Mucosa of descending colon (tissue), 3 donors: Measurements from ENCODE around the gene RBP4. TPM values are rescaled to one million over a fixed set of nuclear protein-coding genes. Genes with fewer than 3 reads are reported as not detected.

Experiments used
- ATAC-seq: fragments of 200-7000 bp; cut with Tn5 transposase; one replicate; pipeline ENCODE4 v1.9.1; 2020; ENCODE audit warnings: mild to moderate bottlenecking, moderate library complexity
- DNase-seq, 3 donors: peaks; one replicate each; pipeline ENCODE4 v3.0.0-alpha.2; 2020
- H3K36me3 ChIP-seq: fragments of 200-600 bp; one replicate; pipeline ENCODE4 v1.8.0; 2021; ENCODE audit warnings: low read depth, mild to moderate bottlenecking
- H3K4me1 ChIP-seq: fragments of 200-600 bp; one replicate; pipeline ENCODE4 v1.8.0; 2021; ENCODE audit warnings: low read depth, mild to moderate bottlenecking
- H3K4me3 ChIP-seq: fragments of 200-600 bp; one replicate; pipeline ENCODE4 v1.8.0; 2021; ENCODE audit warnings: mild to moderate bottlenecking
- H3K9me3 ChIP-seq: fragments of 200-600 bp; one replicate; pipeline ENCODE4 v1.8.0; 2021; ENCODE audit warnings: mild to moderate bottlenecking
- intact Hi-C, 2 donors: fragments of 100-400 bp; cut with DNase I in 1 of 2; cut with micrococcal nuclease in 1 of 2; formaldehyde crosslinking; loops; one replicate each; pipeline versions ENCODE4 v1.11.0 to v1.11.1; 2022; cut with DNase I, micrococcal nuclease
- total RNA-seq, 3 donors: library from RNA; stranded (reverse); fragmentation: NEBNext Ultra II Directional in 2 of 3; extraction: Animal tissue kit (Norgen Biotek cat#: 25700) in 2 of 3; gene quantifications; one replicate each; pipeline versions ENCODE4 v1.2.1 to v1.2.4, GENCODE V29; 2021 to 2023
- TF ChIP-seq, protein P1 (sequence below): fragments of 200-600 bp; IDR thresholded peaks from one replicate; pipeline ENCODE4 v1.8.0; 2022; ENCODE audit warnings: antibody characterized with exemption, mild to moderate bottlenecking
- donor health status: DM: no; HTN: no; CAD: no; lungs with moderate emphysema.
- donor health status: DM: no; HTN: no; CAD: no.
- donor health status: DM: no; HTN: yes; CAD: no.

RBP4 gene
- total RNA-seq, 3 donors from 2014 or later: 5.2 to 7.0 (median 6.6) TPM

DNA sequence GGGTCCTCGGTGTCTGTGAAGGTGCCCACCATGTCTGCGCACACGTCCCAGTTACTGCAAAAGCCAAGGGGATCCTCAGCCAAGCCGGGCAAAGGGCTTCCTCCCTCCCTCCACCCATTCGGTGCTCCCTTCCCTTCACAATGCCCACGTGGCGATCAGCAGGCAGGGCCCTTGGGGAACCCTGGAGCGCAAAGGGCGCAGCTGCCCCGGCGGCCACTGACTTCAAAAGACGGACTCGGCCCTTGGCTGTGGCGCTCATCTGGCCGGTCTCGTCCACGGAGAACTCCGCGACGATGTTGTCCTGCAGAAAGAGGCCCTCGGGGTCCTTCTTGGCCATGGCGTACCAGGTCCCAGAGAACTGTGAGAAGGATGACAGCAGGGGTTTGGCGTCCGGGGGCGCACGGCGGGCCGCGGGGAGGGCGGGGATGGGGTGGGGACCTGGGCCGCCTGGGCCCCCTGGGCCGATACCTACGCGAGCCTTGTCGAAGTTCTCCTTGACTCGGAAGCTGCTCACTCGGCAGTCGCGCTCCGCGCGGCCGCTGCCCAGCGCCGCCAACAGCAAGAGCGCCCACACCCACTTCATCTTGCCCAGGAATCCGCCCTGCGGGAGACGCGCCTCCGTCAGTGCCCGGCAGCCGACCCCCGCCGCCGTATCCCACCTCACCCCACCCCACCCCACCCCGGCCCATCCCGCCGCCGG lies 439 bp downstream of the RBP4 start:
- H3K4me1 ChIP-seq: no peaks in the 10 kb centered on the region
- DNase-seq: peak; percentile 35 to 59 (median 55)
- intact Hi-C loops: no loop called here
- ATAC-seq: peak; percentile 85
- H3K9me3 ChIP-seq: no peaks in the 10 kb centered on the region
- no peaks in the 10 kb centered on the region for H3K36me3 ChIP-seq
- no peak overlapping the region for H3K4me3 ChIP-seq
- TF ChIP-seq, protein P1, sequence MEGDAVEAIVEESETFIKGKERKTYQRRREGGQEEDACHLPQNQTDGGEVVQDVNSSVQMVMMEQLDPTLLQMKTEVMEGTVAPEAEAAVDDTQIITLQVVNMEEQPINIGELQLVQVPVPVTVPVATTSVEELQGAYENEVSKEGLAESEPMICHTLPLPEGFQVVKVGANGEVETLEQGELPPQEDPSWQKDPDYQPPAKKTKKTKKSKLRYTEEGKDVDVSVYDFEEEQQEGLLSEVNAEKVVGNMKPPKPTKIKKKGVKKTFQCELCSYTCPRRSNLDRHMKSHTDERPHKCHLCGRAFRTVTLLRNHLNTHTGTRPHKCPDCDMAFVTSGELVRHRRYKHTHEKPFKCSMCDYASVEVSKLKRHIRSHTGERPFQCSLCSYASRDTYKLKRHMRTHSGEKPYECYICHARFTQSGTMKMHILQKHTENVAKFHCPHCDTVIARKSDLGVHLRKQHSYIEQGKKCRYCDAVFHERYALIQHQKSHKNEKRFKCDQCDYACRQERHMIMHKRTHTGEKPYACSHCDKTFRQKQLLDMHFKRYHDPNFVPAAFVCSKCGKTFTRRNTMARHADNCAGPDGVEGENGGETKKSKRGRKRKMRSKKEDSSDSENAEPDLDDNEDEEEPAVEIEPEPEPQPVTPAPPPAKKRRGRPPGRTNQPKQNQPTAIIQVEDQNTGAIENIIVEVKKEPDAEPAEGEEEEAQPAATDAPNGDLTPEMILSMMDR: no peak

GRCh38 chr10:93599778-93600177 lies 1.3 kb downstream of the RBP4 start:
- Histone ChIP-seq H3K9me3 (no peaks in the 10 kb centered on the region), H3K4me3 (no peak overlapping the region), H3K36me3 (no peaks in the 10 kb centered on the region), H3K4me1 (no peaks in the 10 kb centered on the region)
- TF ChIP-seq, protein P1: no peak
- intact Hi-C loops: no loop called here
- DNase-seq: no peak
- ATAC-seq: no peak

DNA sequence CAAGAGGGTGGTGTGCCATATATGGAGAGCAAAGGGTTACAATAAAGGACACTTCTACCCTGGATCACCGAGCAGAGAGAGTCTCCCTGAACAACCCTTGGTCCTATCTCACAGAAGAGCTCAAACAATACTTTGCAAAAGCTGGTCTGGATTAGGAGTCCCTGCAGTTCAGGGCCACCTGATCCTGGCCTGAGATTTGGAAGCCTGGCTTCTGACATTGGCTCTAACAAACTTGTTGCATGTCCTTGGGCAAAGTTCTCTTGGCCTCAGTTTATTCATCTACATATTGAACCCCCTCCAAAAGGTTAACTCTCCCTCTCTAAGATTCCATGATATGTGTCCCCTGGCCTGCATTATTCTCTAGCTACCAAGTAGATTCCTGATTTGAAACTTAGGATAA lies 1.7 kb downstream of the RBP4 start:
- DNase-seq (no peak), ATAC-seq (no peak)
- Histone ChIP-seq H3K9me3 (no peaks in the 10 kb centered on the region), H3K4me1 (no peaks in the 10 kb centered on the region), H3K4me3 (no peak overlapping the region), H3K36me3 (no peaks in the 10 kb centered on the region)
- TF ChIP-seq, protein P1: no peak
- intact Hi-C loops: no loop called here

DNA sequence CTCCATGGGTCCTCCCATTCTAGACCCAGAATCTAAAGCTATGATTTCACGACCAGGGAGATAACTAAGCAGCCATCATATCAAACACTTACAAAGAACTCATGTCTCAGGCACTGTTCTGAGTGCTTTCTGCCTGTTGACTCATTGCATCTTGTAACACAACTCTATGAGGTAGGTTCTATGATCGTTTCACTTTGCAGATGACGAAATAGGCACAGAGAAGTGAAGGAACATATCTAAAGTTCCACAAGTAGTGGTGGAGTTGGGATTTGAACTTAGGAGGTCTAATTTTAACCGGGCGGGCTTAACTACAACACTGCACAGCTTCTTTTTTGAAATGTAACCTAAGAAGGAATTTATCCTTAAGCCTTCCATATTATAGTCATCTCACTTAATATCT lies 2.9 kb downstream of the RBP4 start:
- Histone ChIP-seq H3K4me3 (no peak overlapping the region), H3K4me1 (no peaks in the 10 kb centered on the region), H3K36me3 (no peaks in the 10 kb centered on the region), H3K9me3 (no peaks in the 10 kb centered on the region)
- ATAC-seq (no peak), DNase-seq (no peak)
- TF ChIP-seq, protein P1: no peak
- intact Hi-C loops: no loop called here

- intact Hi-C loops: no loop called here
- TF ChIP-seq, protein P1: no peak
- no peak overlapping the region for H3K4me3 ChIP-seq
- peaks cover under 1% of the 10 kb centered on the region for H3K4me1 ChIP-seq
- DNase-seq: no peak
- ATAC-seq: no peak
- no peaks in the 10 kb centered on the region for H3K36me3 ChIP-seq
- no peaks in the 10 kb centered on the region for H3K9me3 ChIP-seq
Measured at GRCh38 chr10:93597075-93597599, 3.9 kb downstream of the RBP4 start.
